ENCODE results near the gene SMYD3. TPM values are rescaled to one million over a fixed set of nuclear protein-coding genes. Genes with fewer than 3 reads are reported as not detected.
A peak's percentile ranks its signal among the peaks of the same experiment; 100 is the strongest.
"Not testable (repeated sequence)": the region's sequence is repeated elsewhere in the genome, so short reads cannot be mapped to it uniquely, and the experiment has no call there.

SMYD3 gene
- total RNA-seq, 4 donors from 2014 or later, result 33.7 to 105 (median 51.4) TPM

DNA sequence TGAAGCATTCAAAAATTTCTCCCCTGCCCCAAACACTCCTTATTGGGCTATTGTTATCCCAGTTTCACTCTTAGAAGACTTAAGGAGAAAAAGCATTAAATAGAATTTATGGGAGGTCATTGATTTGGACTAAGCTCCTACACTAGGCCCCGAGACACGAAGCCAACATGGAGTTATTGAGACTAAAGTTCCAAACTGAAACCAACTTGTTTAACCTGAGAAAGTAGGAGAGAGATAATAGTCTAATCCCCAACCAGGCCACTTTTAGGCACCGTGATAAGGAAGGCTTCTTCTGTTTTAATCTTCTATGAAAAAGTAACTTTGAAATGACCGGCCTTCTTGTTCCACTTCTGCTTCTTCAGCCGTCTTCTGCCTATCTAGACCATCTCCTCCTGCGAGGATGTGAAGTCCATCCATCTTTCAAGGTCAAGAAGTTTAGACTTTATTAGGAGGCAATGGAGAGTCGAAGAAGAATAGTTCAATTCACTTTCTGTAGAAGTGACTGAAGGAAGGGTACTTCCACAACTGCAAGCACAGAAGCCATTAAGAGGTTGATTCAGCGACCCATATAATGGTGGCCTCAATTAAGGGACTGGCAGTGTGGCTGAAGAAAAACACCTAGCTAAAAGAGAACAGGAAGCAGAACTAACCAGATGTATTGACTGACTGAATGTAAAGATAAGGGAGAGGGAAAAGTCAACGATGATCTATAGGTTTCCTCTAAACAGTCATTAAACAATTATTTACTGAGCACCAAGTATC lies 428.8 kb downstream of the SMYD3 start:
- Histone ChIP-seq H3K36me3 (no peaks in the 10 kb centered on the region), H3K4me1 (peaks cover 11% of the 10 kb centered on the region in 2 donors), H3K27me3 (no peaks in the 10 kb centered on the region), H3K9me3 (no peaks in the 10 kb centered on the region), H3K27ac (no peak overlapping the region), H3K4me3 (replicated peaks in 1 of 3) (no peak overlapping the region)
- DNase-seq, result no peak
- intact Hi-C loops (cut with DNase I), result no loop called here
- WGBS, 2 donors, result 79 to 84% methylated on average over 9 of the region's 9 CpGs
- TF ChIP-seq, protein P1, sequence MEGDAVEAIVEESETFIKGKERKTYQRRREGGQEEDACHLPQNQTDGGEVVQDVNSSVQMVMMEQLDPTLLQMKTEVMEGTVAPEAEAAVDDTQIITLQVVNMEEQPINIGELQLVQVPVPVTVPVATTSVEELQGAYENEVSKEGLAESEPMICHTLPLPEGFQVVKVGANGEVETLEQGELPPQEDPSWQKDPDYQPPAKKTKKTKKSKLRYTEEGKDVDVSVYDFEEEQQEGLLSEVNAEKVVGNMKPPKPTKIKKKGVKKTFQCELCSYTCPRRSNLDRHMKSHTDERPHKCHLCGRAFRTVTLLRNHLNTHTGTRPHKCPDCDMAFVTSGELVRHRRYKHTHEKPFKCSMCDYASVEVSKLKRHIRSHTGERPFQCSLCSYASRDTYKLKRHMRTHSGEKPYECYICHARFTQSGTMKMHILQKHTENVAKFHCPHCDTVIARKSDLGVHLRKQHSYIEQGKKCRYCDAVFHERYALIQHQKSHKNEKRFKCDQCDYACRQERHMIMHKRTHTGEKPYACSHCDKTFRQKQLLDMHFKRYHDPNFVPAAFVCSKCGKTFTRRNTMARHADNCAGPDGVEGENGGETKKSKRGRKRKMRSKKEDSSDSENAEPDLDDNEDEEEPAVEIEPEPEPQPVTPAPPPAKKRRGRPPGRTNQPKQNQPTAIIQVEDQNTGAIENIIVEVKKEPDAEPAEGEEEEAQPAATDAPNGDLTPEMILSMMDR (IDR thresholded peaks at IDR 0.05), result no peak
- TF ChIP-seq POLR2A (IDR thresholded peaks at IDR 0.05), result no peak

DNA sequence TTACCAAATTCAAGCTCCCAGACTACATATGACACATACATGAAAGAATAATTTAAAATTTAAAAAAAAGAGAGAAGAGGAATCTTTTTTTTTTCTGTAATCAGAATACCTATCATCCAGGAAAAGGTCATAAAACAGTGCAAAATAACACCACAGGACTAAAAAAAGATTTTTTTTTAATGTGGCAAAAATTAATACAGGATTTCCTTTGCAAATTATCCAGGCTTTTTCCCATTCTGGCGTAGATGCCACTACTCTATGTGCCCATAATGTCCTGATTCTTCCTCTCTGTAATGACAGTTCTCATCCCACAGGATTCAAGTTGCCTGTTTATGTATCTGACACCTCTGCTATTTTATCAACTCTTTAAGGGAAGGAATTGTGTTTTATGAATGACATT lies 429.6 kb downstream of the SMYD3 start:
- TF ChIP-seq POLR2A (IDR thresholded peaks at IDR 0.05), result no peak
- TF ChIP-seq, protein P1 (IDR thresholded peaks at IDR 0.05), result no peak
- intact Hi-C loops (cut with DNase I), result no loop called here
- 83 to 100% methylated on average over 1 of the region's 1 CpG for WGBS, 2 donors

DNA sequence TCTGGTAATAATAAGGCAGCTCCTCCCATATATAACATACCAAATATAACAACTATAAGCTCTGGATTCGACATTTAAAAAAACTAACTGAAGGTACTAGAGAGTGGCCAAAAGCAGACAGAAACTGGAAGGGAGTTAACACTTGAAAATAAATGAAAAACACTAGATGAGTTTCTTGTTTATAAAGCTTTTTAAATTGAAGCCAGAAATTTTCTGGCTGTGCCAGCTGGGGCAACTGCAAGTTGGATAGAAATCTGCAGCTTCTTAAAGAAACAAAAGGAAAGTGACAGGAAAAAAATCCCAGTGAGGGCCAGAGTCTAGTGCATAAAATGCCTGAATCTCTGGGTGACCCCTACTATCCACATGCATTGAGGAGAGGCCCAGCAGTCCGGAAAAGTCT lies 432.7 kb downstream of the SMYD3 start:
- Histone ChIP-seq H3K9me3 (no peaks in the 10 kb centered on the region), H3K36me3 (no peaks in the 10 kb centered on the region), H3K27ac (peak overlapping the region in 2 of 3 donors; percentile 20 to 52), H3K27me3 (no peaks in the 10 kb centered on the region), H3K4me3 (replicated peaks in 1 of 3) (no peak overlapping the region), H3K4me1 (peaks cover 11% of the 10 kb centered on the region in 2 donors)
- peak; percentile 20 to 40 for DNase-seq
- intact Hi-C loops (cut with DNase I), result no loop called here
- 38 to 50% methylated on average over 2 of the region's 2 CpGs for WGBS, 2 donors
- TF ChIP-seq, protein P1 (IDR thresholded peaks at IDR 0.05), result no peak
- TF ChIP-seq POLR2A (IDR thresholded peaks at IDR 0.05), result no peak

More for the DNA sequence above, 429.6 kb downstream of the SMYD3 start:
- DNase-seq, result no peak
- Histone ChIP-seq H3K9me3 (no peaks in the 10 kb centered on the region), H3K4me3 (replicated peaks in 1 of 3) (no peak overlapping the region), H3K27me3 (no peaks in the 10 kb centered on the region), H3K27ac (no peak overlapping the region), H3K4me1 (peaks cover 11% of the 10 kb centered on the region in 2 donors), H3K36me3 (no peaks in the 10 kb centered on the region)

DNA sequence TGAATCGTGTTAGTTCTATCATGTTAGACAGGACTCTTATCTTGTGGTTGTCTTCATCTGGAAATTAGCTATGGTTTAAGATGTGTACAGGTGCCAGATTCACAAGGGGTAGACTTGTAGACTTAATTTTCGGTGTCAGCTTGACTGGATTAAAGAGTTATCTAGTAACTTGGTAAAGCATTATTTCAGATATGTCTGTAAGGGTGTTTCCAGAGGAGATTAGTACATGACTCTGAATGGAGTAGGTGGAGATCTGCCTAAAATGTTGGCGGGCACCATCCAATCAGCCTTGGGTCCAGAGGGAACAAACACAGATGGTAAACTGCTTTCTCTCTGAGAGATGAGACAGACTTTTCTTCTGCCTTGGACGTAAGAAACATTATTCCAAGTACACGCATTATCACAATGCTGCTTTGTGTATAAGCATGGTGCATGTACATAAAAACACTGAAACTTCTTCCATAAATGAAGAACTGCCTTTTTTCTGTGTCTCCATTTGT lies 434.6 kb downstream of the SMYD3 start:
- WGBS, 2 donors, result 97% methylated on average over 5 of the region's 5 CpGs
- intact Hi-C loops (cut with DNase I), result no loop called here
- Histone ChIP-seq H3K4me1 (peaks cover 11% of the 10 kb centered on the region in 2 donors), H3K36me3 (no peaks in the 10 kb centered on the region), H3K27ac (no peak overlapping the region), H3K9me3 (no peaks in the 10 kb centered on the region), H3K4me3 (replicated peaks in 1 of 3) (no peak overlapping the region), H3K27me3 (no peaks in the 10 kb centered on the region)
- TF ChIP-seq, protein P1 (IDR thresholded peaks at IDR 0.05), result no peak
- no peak for TF ChIP-seq POLR2A (IDR thresholded peaks at IDR 0.05)
- DNase-seq, result no peak

DNA sequence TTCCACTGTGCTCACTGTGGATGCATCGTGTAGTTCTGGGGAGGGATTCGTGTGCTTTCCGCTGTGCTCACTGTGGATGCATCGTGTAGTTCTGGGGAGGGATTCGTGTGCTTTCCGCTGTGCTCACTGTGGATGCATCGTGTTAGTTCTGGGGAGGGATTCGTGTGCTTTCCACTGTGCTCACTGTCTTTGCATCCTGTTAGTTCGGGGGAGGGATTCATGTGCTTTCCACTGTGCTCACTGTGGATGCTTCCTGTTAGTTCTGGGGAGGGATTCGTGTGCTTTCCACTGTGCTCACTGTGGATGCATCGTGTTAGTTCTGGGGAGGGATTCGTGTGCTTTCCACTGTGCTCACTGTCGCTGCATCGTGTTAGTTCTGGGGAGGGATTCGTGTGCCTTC lies 435.1 kb downstream of the SMYD3 start:
- not testable (repeated sequence) for H3K27me3 ChIP-seq

DNA sequence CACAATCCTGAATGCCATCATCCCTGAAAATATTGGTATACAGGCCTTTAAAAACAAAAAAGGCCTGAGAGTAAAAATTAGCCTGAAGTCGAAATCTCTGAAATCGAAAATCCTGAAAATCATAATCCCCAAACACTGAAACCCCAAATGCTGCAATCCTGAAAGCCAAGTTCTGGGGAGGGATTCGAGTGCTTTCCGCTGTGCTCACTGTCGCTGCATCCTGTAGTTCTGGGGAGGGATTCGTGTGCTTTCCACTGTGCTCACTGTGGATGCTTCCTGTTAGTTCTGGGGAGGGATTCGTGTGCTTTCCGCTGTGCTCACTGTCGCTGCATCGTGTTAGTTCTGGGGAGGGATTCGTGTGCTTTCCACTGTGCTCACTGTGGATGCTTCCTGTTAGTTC lies 435.5 kb downstream of the SMYD3 start:
- H3K36me3 ChIP-seq; DNase-seq; H3K9me3 ChIP-seq; intact Hi-C loops (cut with DNase I); H3K27ac ChIP-seq; H3K4me3 ChIP-seq (replicated peaks in 1 of 3); H3K27me3 ChIP-seq: not testable (repeated sequence)
- H3K4me1 ChIP-seq, result peaks cover 11 to 14% of the 10 kb centered on the region in 2 donors
- 66 to 71% methylated on average over 10 to 11 of the region's 11 CpGs for WGBS, 2 donors

More for the DNA sequence above, 435.1 kb downstream of the SMYD3 start:
- 67 to 80% methylated on average over 5 to 9 of the region's 15 CpGs for WGBS, 2 donors
- H3K4me3 ChIP-seq (replicated peaks in 1 of 3); DNase-seq; H3K36me3 ChIP-seq; H3K27ac ChIP-seq; H3K9me3 ChIP-seq; intact Hi-C loops (cut with DNase I): not testable (repeated sequence)
- peaks cover 11% of the 10 kb centered on the region in 2 donors for H3K4me1 ChIP-seq
